Suprapubic skin (tissue), 4 donors: ENCODE data around the gene ABHD10.

ENCODE experiments used
- CTCF ChIP-seq, 2 donors: fragments of 200-600 bp in 1 of 2; fragments of 450-650 bp in 1 of 2; sonication (generic) in 1 of 2; IDR thresholded peaks; one replicate each; pipeline ENCODE4 v1.5.1; 2016 to 2019; ENCODE audit warnings: antibody characterized with exemption in 2 of 2, mild to moderate bottlenecking in 1 of 2, moderate library complexity in 1 of 2
- EP300 ChIP-seq: sonication (generic); formaldehyde crosslinking; IDR thresholded peaks from one replicate; pipeline ENCODE4 v1.6.1; 2017; ENCODE audit warnings: antibody characterized with exemption
- POLR2AphosphoS5 ChIP-seq, 3 donors: sonication (generic); formaldehyde crosslinking; IDR thresholded peaks; one replicate each; pipeline ENCODE4 v1.6.1; 2017; ENCODE audit warnings: antibody characterized with exemption in 3 of 3

GRCh38 chr3:111956449-111956848, 22.4 kb upstream of the ABHD10 start:
- no peak for TF ChIP-seq POLR2AphosphoS5 (IDR thresholded peaks at IDR 0.05)
- TF ChIP-seq CTCF (IDR thresholded peaks at IDR 0.05), result no peak
- no peak for TF ChIP-seq EP300
